Osteoblast (primary cell): Measurements from ENCODE around the gene CIP2A. TPM values are rescaled to one million over a fixed set of nuclear protein-coding genes. Genes with fewer than 3 reads are reported as not detected.

ENCODE experiments used
- DNase-seq: peaks from one replicate; pipeline ENCODE4 v3.0.0; 2011; ENCODE audit warnings: low spot score, mixed read lengths; ENCODE audit not compliant: insufficient read length; ENCODE audit errors: missing footprints
- H2AFZ ChIP-seq: 2 replicates; pipeline ENCODE4 v1.6.0; 2011; ENCODE audit warnings: mild to moderate bottlenecking, low read length
- H3K27ac ChIP-seq: 2 replicates; pipeline ENCODE4 v1.5.1; 2011; ENCODE audit warnings: mild to moderate bottlenecking, low read depth, low read length, moderate library complexity
- H3K27me3 ChIP-seq: 2 replicates; pipeline ENCODE4 v1.6.0; 2012; ENCODE audit warnings: mild to moderate bottlenecking, control low read depth, inconsistent platforms, low read length, moderate library complexity; ENCODE audit not compliant: insufficient read depth
- H3K36me3 ChIP-seq: 2 replicates; pipeline ENCODE4 v1.5.1; 2011; ENCODE audit warnings: mild to moderate bottlenecking, low read length, control low read depth, moderate library complexity; ENCODE audit not compliant: insufficient read depth
- H3K4me1 ChIP-seq: 2 replicates; pipeline ENCODE4 v1.5.1; 2011; ENCODE audit warnings: mild to moderate bottlenecking, low read length, control low read depth, moderate library complexity; ENCODE audit not compliant: insufficient read depth
- H3K4me2 ChIP-seq: 2 replicates; pipeline ENCODE4 v1.6.0; 2011; ENCODE audit warnings: mild to moderate bottlenecking, low read length; ENCODE audit not compliant: insufficient read depth
- H3K4me3 ChIP-seq: fragments of 200-600 bp; sonication (generic); 3 replicates; pipeline ENCODE4 v1.5.1; 2012; ENCODE audit warnings: mild to moderate bottlenecking, low read length, inconsistent platforms; ENCODE audit not compliant: insufficient read depth
- H3K79me2 ChIP-seq: 2 replicates; pipeline ENCODE4 v1.6.0; 2012; ENCODE audit warnings: mild to moderate bottlenecking, low read length, control low read depth, inconsistent platforms; ENCODE audit not compliant: insufficient read depth
- H3K9me3 ChIP-seq: 2 replicates; pipeline ENCODE4 v1.5.1; 2011; ENCODE audit warnings: low read depth, low read length, control low read depth
- H4K20me1 ChIP-seq: 2 replicates; pipeline ENCODE4 v1.6.0; 2012; ENCODE audit warnings: mild to moderate bottlenecking, low read length, control low read depth; ENCODE audit not compliant: insufficient read depth
- total RNA-seq: library from RNA; depleted of rRNA; stranded (reverse); fragments of >200 nt; gene quantifications from 2 replicates; pipeline ENCODE4 v1.2.3, GENCODE V29; 2012
- TF ChIP-seq, protein P1 (sequence below): IDR thresholded peaks from 2 replicates; pipeline ENCODE4 v1.5.1; 2011; ENCODE audit warnings: mild to moderate bottlenecking, low read depth, low read length, moderate library complexity; ENCODE audit errors: extremely low read depth

Gene CIP2A
- total RNA-seq, 1 donor: 6.9 TPM

DNA sequence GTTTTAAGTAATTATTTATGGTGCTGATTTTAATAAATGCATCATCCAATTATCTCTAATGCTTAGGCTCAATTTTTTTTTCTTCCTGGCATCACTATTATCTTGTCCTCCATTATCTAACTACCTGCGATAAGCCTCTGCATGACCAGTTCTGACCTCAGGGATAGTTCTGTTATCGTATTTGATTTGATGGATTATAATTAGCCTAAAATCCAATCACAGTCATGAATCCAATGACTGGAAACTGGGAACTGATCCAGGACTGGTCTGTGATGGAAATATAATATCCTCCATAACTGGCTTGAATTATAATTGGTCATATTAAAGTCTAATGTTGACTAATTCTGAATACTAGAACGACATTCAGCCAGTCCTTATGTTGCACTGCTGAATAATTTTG lies 80.0 kb downstream of the CIP2A start:
- Histone ChIP-seq H2AFZ (no peak overlapping the region), H3K27ac (no peak overlapping the region), H3K4me1 (no peaks in the 10 kb centered on the region), H3K27me3 (peaks cover 4% of the 10 kb centered on the region), H3K36me3 (no peaks in the 10 kb centered on the region), H3K9me3 (no peaks in the 10 kb centered on the region), H3K4me2 (no peak overlapping the region), H3K4me3 (no peak overlapping the region), H3K79me2 (no peaks in the 10 kb centered on the region), H4K20me1 (no peaks in the 10 kb centered on the region)
- DNase-seq: no peak
- TF ChIP-seq, protein P1, sequence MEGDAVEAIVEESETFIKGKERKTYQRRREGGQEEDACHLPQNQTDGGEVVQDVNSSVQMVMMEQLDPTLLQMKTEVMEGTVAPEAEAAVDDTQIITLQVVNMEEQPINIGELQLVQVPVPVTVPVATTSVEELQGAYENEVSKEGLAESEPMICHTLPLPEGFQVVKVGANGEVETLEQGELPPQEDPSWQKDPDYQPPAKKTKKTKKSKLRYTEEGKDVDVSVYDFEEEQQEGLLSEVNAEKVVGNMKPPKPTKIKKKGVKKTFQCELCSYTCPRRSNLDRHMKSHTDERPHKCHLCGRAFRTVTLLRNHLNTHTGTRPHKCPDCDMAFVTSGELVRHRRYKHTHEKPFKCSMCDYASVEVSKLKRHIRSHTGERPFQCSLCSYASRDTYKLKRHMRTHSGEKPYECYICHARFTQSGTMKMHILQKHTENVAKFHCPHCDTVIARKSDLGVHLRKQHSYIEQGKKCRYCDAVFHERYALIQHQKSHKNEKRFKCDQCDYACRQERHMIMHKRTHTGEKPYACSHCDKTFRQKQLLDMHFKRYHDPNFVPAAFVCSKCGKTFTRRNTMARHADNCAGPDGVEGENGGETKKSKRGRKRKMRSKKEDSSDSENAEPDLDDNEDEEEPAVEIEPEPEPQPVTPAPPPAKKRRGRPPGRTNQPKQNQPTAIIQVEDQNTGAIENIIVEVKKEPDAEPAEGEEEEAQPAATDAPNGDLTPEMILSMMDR: no peak

DNA sequence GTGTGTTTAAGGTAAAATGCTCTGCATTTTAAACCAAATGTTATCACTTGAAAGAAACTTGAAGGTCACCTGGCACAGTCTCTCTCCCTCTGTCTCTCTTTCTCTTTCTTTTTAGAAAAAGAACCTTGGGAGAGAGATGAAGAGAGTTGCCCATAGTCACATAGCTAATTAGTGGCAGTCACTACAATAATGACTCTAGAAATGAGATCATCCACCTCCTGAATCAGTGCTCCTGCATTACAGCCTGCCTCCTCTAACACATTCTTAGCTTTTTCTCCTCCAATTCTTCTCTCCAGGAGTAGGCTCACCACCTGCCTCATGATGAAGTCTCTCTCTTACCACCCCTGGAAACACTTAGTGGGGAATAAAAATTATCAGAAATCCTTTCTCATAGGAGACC lies 81.3 kb downstream of the CIP2A start:
- no peaks in the 10 kb centered on the region for H3K79me2 ChIP-seq
- no peak overlapping the region for H3K4me2 ChIP-seq
- H3K9me3 ChIP-seq: no peaks in the 10 kb centered on the region
- no peak overlapping the region for H3K27ac ChIP-seq
- H3K36me3 ChIP-seq: no peaks in the 10 kb centered on the region
- no peak overlapping the region for H2AFZ ChIP-seq
- H4K20me1 ChIP-seq: no peaks in the 10 kb centered on the region
- H3K4me1 ChIP-seq: no peaks in the 10 kb centered on the region
- peaks cover 4% of the 10 kb centered on the region for H3K27me3 ChIP-seq
- TF ChIP-seq, protein P1: no peak
- no peak overlapping the region for H3K4me3 ChIP-seq
- DNase-seq: no peak

- Histone ChIP-seq H3K4me3 (no peak overlapping the region), H3K9me3 (no peaks in the 10 kb centered on the region), H3K4me2 (no peak overlapping the region), H2AFZ (no peak overlapping the region), H3K27me3 (peaks cover 8% of the 10 kb centered on the region), H3K4me1 (no peaks in the 10 kb centered on the region), H4K20me1 (no peaks in the 10 kb centered on the region), H3K79me2 (no peaks in the 10 kb centered on the region), H3K27ac (no peak overlapping the region), H3K36me3 (no peaks in the 10 kb centered on the region)
- DNase-seq: no peak
- TF ChIP-seq, protein P1: no peak
These were observed 83.4 kb downstream of the CIP2A start for GRCh38 chr3:108505811-108506210.

DNA sequence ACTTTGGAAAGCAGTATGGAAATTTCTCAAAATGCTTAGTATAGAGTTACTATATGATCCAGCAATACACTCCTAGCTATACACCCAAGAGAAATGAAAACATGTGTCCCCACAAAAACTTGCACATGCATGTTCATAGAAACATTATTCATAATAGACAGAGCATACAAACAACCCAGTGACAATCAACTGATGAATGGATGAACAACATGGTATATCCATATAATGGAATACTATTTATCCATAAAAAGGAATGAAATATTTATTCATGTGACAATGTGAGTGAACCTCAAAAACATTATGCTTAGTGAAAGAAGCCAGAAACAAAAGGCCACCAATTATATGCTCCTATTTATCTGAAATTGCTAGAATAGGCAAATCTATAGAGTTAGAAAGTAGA lies 85.5 kb downstream of the CIP2A start:
- no peak for DNase-seq
- Histone ChIP-seq H3K27me3 (peaks cover 8% of the 10 kb centered on the region), H4K20me1 (no peaks in the 10 kb centered on the region), H3K4me3 (no peak overlapping the region), H3K4me1 (no peaks in the 10 kb centered on the region), H3K4me2 (no peak overlapping the region), H3K27ac (no peak overlapping the region), H3K9me3 (no peaks in the 10 kb centered on the region), H2AFZ (no peak overlapping the region), H3K79me2 (no peaks in the 10 kb centered on the region), H3K36me3 (no peaks in the 10 kb centered on the region)
- TF ChIP-seq, protein P1: no peak
